K562 (cell line): ENCODE data around the gene LCLAT1. TPM values are rescaled to one million over a fixed set of nuclear protein-coding genes. Genes with fewer than 3 reads are reported as not detected.

ENCODE experiments used
- ATAC-seq: fragments of 200-7000 bp; cut with Tn5 transposase; 3 replicates; pipeline ENCODE4 v1.9.1; 2020; ENCODE audit warnings: moderate library complexity
- BruUV-seq: library from RNA; stranded (reverse); fragments of 400-500 nt; replicated peaks from 2 replicates; lab custom pipeline; 2021; lab: Mats Ljungman, UMichigan
- CTCF ChIA-PET: fragments of 300-600 bp; formaldehyde crosslinking; extraction: SDS; loops from one replicate; lab custom pipeline; 2021; ENCODE audit warnings: low intra/inter-chr PET ratio; lab: Yijun Ruan, JAX
- POLR2A ChIA-PET: fragments of 300-600, 350-650 bp; sonication (Branson Sonifier 250); formaldehyde crosslinking; extraction: SDS; loops from one replicate; lab custom pipeline; 2021; ENCODE audit warnings: antibody characterized with exemption, inconsistent platforms; lab: Yijun Ruan, JAX
- DNase-seq, 4 experiments: peaks; one replicate each; pipeline versions ENCODE4 v3.0.0 to v3.0.0-alpha.2; 2011 to 2018; ENCODE audit warnings: low spot score in 3 of 4, mixed read lengths in 3 of 4; ENCODE audit errors: extremely low read depth in 1 of 4
- FAIRE-seq: peaks from 2 replicates; lab custom pipeline; 2011; peaks lifted over from hg19 to GRCh38; lab: Jason Lieb, UNC
- H2AFZ ChIP-seq: 2 replicates; pipeline ENCODE4 v1.6.0; 2011; ENCODE audit warnings: low read depth, low read length, control low read depth, inconsistent platforms
- H3K27ac ChIP-seq: fragments of 200-600 bp; 3 replicates; pipeline ENCODE4 v1.8.0; 2011; ENCODE audit warnings: low read depth, mild to moderate bottlenecking, control low read depth, inconsistent platforms, low read length, moderate library complexity, mixed read lengths; ENCODE audit errors: extremely low read depth
- H3K27me3 ChIP-seq, 2 experiments: fragments of 300-600 bp in 1 of 2; 2 replicates in 1 of 2; 3 replicates in 1 of 2; pipeline versions ENCODE4 v1.6.0 to v1.8.0; 2011; ENCODE audit warnings: inconsistent platforms in 2 of 2, low read length in 2 of 2, mild to moderate bottlenecking in 1 of 2, mixed read lengths in 1 of 2, moderate library complexity in 1 of 2; ENCODE audit not compliant: control insufficient read depth in 2 of 2, insufficient read depth in 2 of 2
- H3K36me3 ChIP-seq: fragments of 300-600 bp; 3 replicates; pipeline ENCODE4 v1.8.0; 2011; ENCODE audit warnings: mild to moderate bottlenecking, low read length, inconsistent platforms; ENCODE audit not compliant: control insufficient read depth, insufficient read depth
- H3K4me1 ChIP-seq, 2 experiments: fragments of 200-600 bp in 1 of 2; replicated peaks in 1 of 2; 2 replicates in 1 of 2; 3 replicates in 1 of 2; pipeline versions ENCODE4 v1.5.1 to v1.8.0; 2011; ENCODE audit warnings: inconsistent platforms in 2 of 2, low read length in 2 of 2, mild to moderate bottlenecking in 1 of 2, mixed read lengths in 1 of 2, moderate library complexity in 1 of 2; ENCODE audit not compliant: control insufficient read depth in 2 of 2, insufficient read depth in 2 of 2
- H3K4me2 ChIP-seq: 2 replicates; pipeline ENCODE4 v1.6.1; 2011; ENCODE audit warnings: low read length, control low read depth, inconsistent platforms, mixed read lengths; ENCODE audit not compliant: insufficient read depth
- H3K4me3 ChIP-seq: fragments of 200-600 bp; sonication (generic), shearing (Covaris generic); 2 replicates; pipeline ENCODE4 v1.5.1; 2016; ENCODE audit warnings: control low read depth, inconsistent platforms
- H3K79me2 ChIP-seq: fragments of 200-600 bp; 3 replicates; pipeline ENCODE4 v1.8.0; 2011; ENCODE audit warnings: low read length, inconsistent platforms; ENCODE audit not compliant: control insufficient read depth, insufficient read depth
- H3K9ac ChIP-seq, 2 experiments: 2 replicates each; pipeline versions ENCODE4 v1.6.0 to v1.6.1; 2011; ENCODE audit warnings: low read depth in 2 of 2, low read length in 2 of 2, control low read depth in 1 of 2, inconsistent platforms in 1 of 2, mild to moderate bottlenecking in 1 of 2, mixed read lengths in 1 of 2; ENCODE audit not compliant: insufficient read depth in 1 of 2
- H3K9me1 ChIP-seq: one replicate; pipeline ENCODE4 v1.6.0; 2011; ENCODE audit warnings: inconsistent platforms, mild to moderate bottlenecking, low read length, moderate library complexity; ENCODE audit not compliant: control insufficient read depth, insufficient read depth
- H3K9me3 ChIP-seq: replicated peaks from 2 replicates; pipeline ENCODE4 v1.5.1; 2011; ENCODE audit warnings: low read depth, low read length, inconsistent platforms; ENCODE audit not compliant: control insufficient read depth, insufficient read depth
- H4K20me1 ChIP-seq: replicated peaks from 2 replicates; pipeline ENCODE4 v1.6.1; 2011; ENCODE audit warnings: low read length, inconsistent platforms, mixed read lengths; ENCODE audit not compliant: control insufficient read depth, insufficient read depth
- ADNP ChIP-seq: fragments of 200-800 bp; sonication (Bioruptor generic); IDR thresholded peaks from 2 replicates; pipeline ENCODE4 v1.6.1; 2016; ENCODE audit warnings: missing genetic modification characterization, missing compliant biosample characterization
- BACH1 ChIP-seq: fragments of 200-800 bp; sonication (Bioruptor generic); IDR thresholded peaks from 2 replicates; pipeline ENCODE4 v1.6.1; 2016; ENCODE audit warnings: missing genetic modification characterization, missing compliant biosample characterization
- ETV1 ChIP-seq: fragments of 450-650 bp; conservative IDR thresholded peaks from 2 replicates; pipeline ENCODE4 v1.6.1; 2016; ENCODE audit warnings: missing genetic modification characterization, control low read depth, low read depth, missing compliant biosample characterization
- JUNB ChIP-seq: fragments of 450-650 bp; formaldehyde crosslinking; conservative IDR thresholded peaks from 2 replicates; pipeline ENCODE4 v1.4.0; 2020; ENCODE audit warnings: mild to moderate bottlenecking
- KAT8 ChIP-seq: fragments of 450-650 bp; IDR thresholded peaks from 2 replicates; pipeline ENCODE4 v1.6.1; 2016; ENCODE audit warnings: low read depth, mild to moderate bottlenecking
- KLF16 ChIP-seq: IDR thresholded peaks from 2 replicates; pipeline ENCODE4 v1.6.1; 2016; ENCODE audit warnings: antibody characterized with exemption
- MAFG ChIP-seq: fragments of 450-650 bp; conservative IDR thresholded peaks from 2 replicates; pipeline ENCODE4 v1.6.1; 2016; ENCODE audit warnings: missing genetic modification characterization, missing compliant biosample characterization
- MAZ ChIP-seq, 2 experiments: fragments of 450-650 bp in 1 of 2; sonication (generic) in 1 of 2; formaldehyde crosslinking; IDR thresholded peaks in 1 of 2; conservative IDR thresholded peaks in 1 of 2; 2 replicates each; pipeline versions ENCODE4 v1.4.0 to v1.5.0; 2020; ENCODE audit warnings: mild to moderate bottlenecking in 1 of 2, missing genetic modification reagents in 1 of 2
- MYBL2 ChIP-seq, 2 experiments: fragments of 450-650 bp in 1 of 2; sonication (generic) in 1 of 2; formaldehyde crosslinking in 1 of 2; IDR thresholded peaks; 2 replicates each; pipeline versions ENCODE4 v1.6.1 to v1.8.1; 2017 to 2022; ENCODE audit warnings: borderline replicate concordance in 1 of 2, inconsistent platforms in 1 of 2, low read depth in 1 of 2, mild to moderate bottlenecking in 1 of 2, missing genetic modification reagents in 1 of 2, moderate library complexity in 1 of 2
- NFATC3 ChIP-seq: fragments of 450-650 bp; IDR thresholded peaks from 2 replicates; pipeline ENCODE4 v1.6.1; 2017; ENCODE audit warnings: mild to moderate bottlenecking
- SMARCA4 ChIP-seq: fragments of 450-650 bp; IDR thresholded peaks from 2 replicates; pipeline ENCODE4 v1.6.1; 2016
- STAT5A ChIP-seq: IDR thresholded peaks from 2 replicates; pipeline ENCODE4 v1.6.1; 2012; ENCODE audit warnings: low read length, inconsistent platforms, borderline replicate concordance
- TAL1 ChIP-seq: fragments of 450-650 bp; IDR thresholded peaks from 2 replicates; pipeline ENCODE4 v1.6.1; 2016; ENCODE audit warnings: mild to moderate bottlenecking
- TBL1XR1 ChIP-seq, 2 experiments: IDR thresholded peaks; 2 replicates each; pipeline ENCODE4 v1.6.1; 2012; ENCODE audit warnings: improper control_type of control experiment in 2 of 2, low read length in 2 of 2, mild to moderate bottlenecking in 1 of 2
- TBP ChIP-seq: optimal IDR thresholded peaks from 2 replicates; pipeline ENCODE3; 2011; ENCODE audit warnings: low read depth, low read length, improper control_type of control experiment
- ZFP1 ChIP-seq: fragments of 450-650 bp; formaldehyde crosslinking; IDR thresholded peaks from 2 replicates; pipeline ENCODE4 v1.4.0; 2020; ENCODE audit warnings: mild to moderate bottlenecking, mixed read lengths
- ZNF316 ChIP-seq: fragments of 450-650 bp; IDR thresholded peaks from 2 replicates; pipeline ENCODE4 v1.6.1; 2016
- ZNF445 ChIP-seq: fragments of 250-450 bp; sonication (Bioruptor Pico); IDR thresholded peaks from 2 replicates; pipeline ENCODE4 v1.4.0; 2020; ENCODE audit warnings: low read depth, mild to moderate bottlenecking, moderate library complexity
- ZNF766 ChIP-seq: fragments of 200-800 bp; sonication (Bioruptor generic); conservative IDR thresholded peaks from 2 replicates; pipeline ENCODE4 v1.6.1; 2016; ENCODE audit warnings: missing genetic modification characterization, missing compliant biosample characterization
- ZNF778 ChIP-seq: fragments of 450-650 bp; formaldehyde crosslinking; IDR thresholded peaks from 2 replicates; pipeline ENCODE4 v1.4.0; 2020; ENCODE audit warnings: mild to moderate bottlenecking, moderate library complexity
- WGBS: fragments of 100-300 bp; shearing (Covaris generic); methylation state at CpG from one replicate; pipeline ENCODE4 v1.1.6; 2016; ENCODE audit warnings: low coverage, mixed read lengths; ENCODE audit not compliant: insufficient coverage; ENCODE audit errors: missing lambda C conversion rate; 5-methylcytosine and 5-hydroxymethylcytosine counted together
- in situ Hi-C: fragments of 300-500 bp; cut with MboI; formaldehyde crosslinking; loops from 4 replicates; pipeline ENCODE4 v1.15.0; 2018; ENCODE audit warnings: inconsistent platforms, mixed read lengths
- intact Hi-C: fragments of 100-400 bp; cut with micrococcal nuclease; formaldehyde crosslinking; loops from 2 replicates; pipeline ENCODE4 v1.14.2; 2022
- polyA plus RNA-seq, 8 experiments: library from polyadenylated mRNA; depleted of rRNA in 4 of 8; stranded (reverse) in 5 of 8; unstranded in 3 of 8; fragments of >200 nt; fragmentation: Nextera tagmentation in 2 of 8; fragmentation: Illumina TruSeq in 1 of 8; extraction: Ambion mirVana in 2 of 8; extraction: Trizol in 1 of 8; gene quantifications; 2 replicates each; pipeline versions ENCODE4 v1.2.1 to v1.2.3, GENCODE V29; 2011 to 2014; ENCODE audit warnings: inconsistent platforms in 1 of 8, missing spikeins in 1 of 8
- total RNA-seq, 7 experiments: library from RNA; depleted of rRNA in 6 of 7; stranded (reverse); fragments of >200 nt in 6 of 7; fragmentation: Illumina TruSeq in 2 of 7; extraction: Trizol in 2 of 7; gene quantifications; 2 replicates each; pipeline versions ENCODE4 v1.2.1 to v1.2.3, GENCODE V29; 2011 to 2021; ENCODE audit warnings: low replicate concordance in 1 of 7
- TF ChIP-seq, protein P1 (sequence below), 3 experiments: IDR thresholded peaks in 2 of 3; conservative IDR thresholded peaks in 1 of 3; 2 replicates each; pipeline ENCODE4 v1.5.1; 2011 to 2012; ENCODE audit warnings: low read length in 3 of 3, mild to moderate bottlenecking in 3 of 3, control low read depth in 2 of 3, improper control_type of control experiment in 1 of 3, inconsistent platforms in 1 of 3, low read depth in 1 of 3, mixed read lengths in 1 of 3, moderate library complexity in 1 of 3; ENCODE audit not compliant: insufficient read depth in 2 of 3
- TF ChIP-seq, protein P2 (sequence below): fragments of 450-650 bp; formaldehyde crosslinking; IDR thresholded peaks from 2 replicates; pipeline ENCODE4 v1.4.0; 2020; ENCODE audit warnings: mild to moderate bottlenecking

LCLAT1 gene
- total and polyA plus RNA-seq, 9 of the 15 experiments (the other 6 are each of a cell fraction or from before 2014, with no cell fraction given): 8.9 to 63.3 (median 25.4) TPM

- TF ChIP-seq STAT5A (no peak), MAZ (CRISPR knock-in tag; conservative IDR thresholded peaks at IDR 0.05 in 1 of 2, IDR thresholded peaks at IDR 0.05 in 1 of 2) (no peak), TBL1XR1 (IDR thresholded peaks at IDR 0.05; ENCODE audit: low read length in 2 of 2) (no peak)
- TF ChIP-seq, all 486 proteins: peak for 0
These were observed 158.2 kb downstream of the LCLAT1 start (continued) for GRCh38 chr2:30605197-30605596.

DNA sequence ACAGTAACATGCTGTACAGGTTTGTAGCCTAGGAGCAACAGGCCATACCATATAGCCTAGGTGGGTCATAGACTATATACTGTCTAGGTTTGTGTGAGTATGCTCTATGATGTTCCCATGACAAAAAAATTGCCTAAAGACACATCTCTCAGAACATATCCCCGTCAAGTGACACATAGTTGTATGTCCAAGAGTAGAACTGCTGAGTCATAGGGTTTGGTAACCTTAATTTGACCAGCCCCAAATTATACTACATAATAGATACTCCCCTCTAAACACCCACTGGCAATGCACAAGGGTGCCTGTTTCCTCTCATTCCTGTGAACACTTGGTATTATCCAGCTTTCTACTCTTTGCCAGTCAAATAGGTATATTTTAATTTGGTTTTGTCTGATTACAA lies 161.6 kb downstream of the LCLAT1 start:
- H3K4me2 ChIP-seq: 0 out of 2 replicates have a peak overlapping the region, but pooled peaks have one; percentile 1
- ATAC-seq: peak; percentile 77
- no peaks in the 10 kb centered on the region for H3K9me1 ChIP-seq
- WGBS: 20% methylated on average over 1 of the region's 1 CpG
- H2AFZ ChIP-seq: no peak overlapping the region
- H3K9me3 ChIP-seq: no peaks in the 10 kb centered on the region
- H4K20me1 ChIP-seq: no peaks in the 10 kb centered on the region
- DNase-seq: peak in 3 of 4 experiments; percentile 10 to 38 (median 21)
- no peaks in the 10 kb centered on the region; a peak in 1 of 5 replicates for H3K4me1 ChIP-seq
- no peak overlapping the region for H3K4me3 ChIP-seq
- H3K27ac ChIP-seq: no peak overlapping the region
- H3K79me2 ChIP-seq: no peaks in the 10 kb centered on the region
- CTCF ChIA-PET: no interaction called here
- in situ Hi-C loops (no loop called here), intact Hi-C loops (no loop called here)
- FAIRE-seq: no peak
- POLR2A ChIA-PET: no interaction called here
- no peak overlapping the region for H3K9ac ChIP-seq
- no peaks in the 10 kb centered on the region for H3K27me3 ChIP-seq
- no TSS peak for BruUV-seq
- peaks cover 4% of the 10 kb centered on the region; the same call in 1 of the 3 replicates for H3K36me3 ChIP-seq
- no peak for TF ChIP-seq ZNF445
- no peak for TF ChIP-seq ZNF766 (CRISPR knock-in tag)
- no peak for TF ChIP-seq MYBL2 (IDR thresholded peaks at IDR 0.05; ENCODE audit: low read depth)
- TF ChIP-seq MYBL2 (CRISPR knock-in tag; IDR thresholded peaks at IDR 0.05; ENCODE audit: borderline replicate concordance): no peak
- no peak for TF ChIP-seq KAT8
- TF ChIP-seq, protein P1, sequence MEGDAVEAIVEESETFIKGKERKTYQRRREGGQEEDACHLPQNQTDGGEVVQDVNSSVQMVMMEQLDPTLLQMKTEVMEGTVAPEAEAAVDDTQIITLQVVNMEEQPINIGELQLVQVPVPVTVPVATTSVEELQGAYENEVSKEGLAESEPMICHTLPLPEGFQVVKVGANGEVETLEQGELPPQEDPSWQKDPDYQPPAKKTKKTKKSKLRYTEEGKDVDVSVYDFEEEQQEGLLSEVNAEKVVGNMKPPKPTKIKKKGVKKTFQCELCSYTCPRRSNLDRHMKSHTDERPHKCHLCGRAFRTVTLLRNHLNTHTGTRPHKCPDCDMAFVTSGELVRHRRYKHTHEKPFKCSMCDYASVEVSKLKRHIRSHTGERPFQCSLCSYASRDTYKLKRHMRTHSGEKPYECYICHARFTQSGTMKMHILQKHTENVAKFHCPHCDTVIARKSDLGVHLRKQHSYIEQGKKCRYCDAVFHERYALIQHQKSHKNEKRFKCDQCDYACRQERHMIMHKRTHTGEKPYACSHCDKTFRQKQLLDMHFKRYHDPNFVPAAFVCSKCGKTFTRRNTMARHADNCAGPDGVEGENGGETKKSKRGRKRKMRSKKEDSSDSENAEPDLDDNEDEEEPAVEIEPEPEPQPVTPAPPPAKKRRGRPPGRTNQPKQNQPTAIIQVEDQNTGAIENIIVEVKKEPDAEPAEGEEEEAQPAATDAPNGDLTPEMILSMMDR (IDR thresholded peaks at IDR 0.05 in 2 of 3, conservative IDR thresholded peaks at IDR 0.05 in 1 of 3; ENCODE audit: insufficient read depth in 2 of 3, low read depth in 1 of 3, low read length in 3 of 3): no peak
- TF ChIP-seq KLF16: no peak
- no peak for TF ChIP-seq TBP
- TF ChIP-seq NFATC3: no peak
- no peak for TF ChIP-seq ZFP1 (CRISPR knock-in tag)
- TF ChIP-seq SMARCA4: peak; percentile 17; the same call in 1 of the 2 replicates
- no peak for TF ChIP-seq JUNB (CRISPR knock-in tag)
- TF ChIP-seq, protein P2, sequence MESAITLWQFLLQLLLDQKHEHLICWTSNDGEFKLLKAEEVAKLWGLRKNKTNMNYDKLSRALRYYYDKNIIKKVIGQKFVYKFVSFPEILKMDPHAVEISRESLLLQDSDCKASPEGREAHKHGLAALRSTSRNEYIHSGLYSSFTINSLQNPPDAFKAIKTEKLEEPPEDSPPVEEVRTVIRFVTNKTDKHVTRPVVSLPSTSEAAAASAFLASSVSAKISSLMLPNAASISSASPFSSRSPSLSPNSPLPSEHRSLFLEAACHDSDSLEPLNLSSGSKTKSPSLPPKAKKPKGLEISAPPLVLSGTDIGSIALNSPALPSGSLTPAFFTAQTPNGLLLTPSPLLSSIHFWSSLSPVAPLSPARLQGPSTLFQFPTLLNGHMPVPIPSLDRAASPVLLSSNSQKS (CRISPR knock-in tag): no peak
- peak; percentile 76; the same call in 1 of the 2 replicates for TF ChIP-seq BACH1 (tag)
- no peak for TF ChIP-seq TAL1
- TF ChIP-seq ADNP (tag): no peak
- peak; percentile 97 for TF ChIP-seq ZNF316
- TF ChIP-seq MAFG (tag): peak; percentile 96
- no peak for TF ChIP-seq ETV1 (tag)
- no peak for TF ChIP-seq ZNF778 (CRISPR knock-in tag)
